Measurements from ENCODE around the gene PCBP3.
"Not testable (repeated sequence)": the region's sequence is repeated elsewhere in the genome, so short reads cannot be mapped to it uniquely, and the experiment has no call there.

PCBP3 gene

GRCh38 chr21:45612665-45613019 is 30.9 kb upstream of the PCBP3 start:
- DNase-seq (ENCODE audit: extremely low read depth in 1 of 2, low read depth in 1 of 2), result not testable (repeated sequence)

GRCh38 chr21:45613396-45613795 is 30.1 kb upstream of the PCBP3 start:
- DNase-seq (ENCODE audit: extremely low read depth in 1 of 2, low read depth in 1 of 2), result no peak

- DNase-seq (ENCODE audit: extremely low read depth in 1 of 2, low read depth in 1 of 2), result no peak
Measured at GRCh38 chr21:45613881-45614280, 29.6 kb upstream of the PCBP3 start.

GRCh38 chr21:45615145-45615711 is 28.3 kb upstream of the PCBP3 start:
- DNase-seq (ENCODE audit: extremely low read depth in 1 of 2, low read depth in 1 of 2), result peak; percentile 74 to 87

GRCh38 chr21:45617021-45617921 is 26.3 kb upstream of the PCBP3 start:
- no peak for DNase-seq (ENCODE audit: extremely low read depth in 1 of 2, low read depth in 1 of 2)

- no peak for DNase-seq (ENCODE audit: extremely low read depth in 1 of 2, low read depth in 1 of 2)
Measured at GRCh38 chr21:45618287-45618686, 25.2 kb upstream of the PCBP3 start.

- DNase-seq (ENCODE audit: extremely low read depth in 1 of 2, low read depth in 1 of 2), result no peak
Measured at GRCh38 chr21:45618846-45619485, 24.6 kb upstream of the PCBP3 start.

GRCh38 chr21:45620201-45620923 is 23.2 kb upstream of the PCBP3 start:
- no peak for DNase-seq (ENCODE audit: extremely low read depth in 1 of 2, low read depth in 1 of 2)

GRCh38 chr21:45621435-45622331 is 21.8 kb upstream of the PCBP3 start:
- DNase-seq (ENCODE audit: extremely low read depth in 1 of 2, low read depth in 1 of 2), result not testable (repeated sequence)

- no peak for DNase-seq (ENCODE audit: extremely low read depth in 1 of 2, low read depth in 1 of 2)
Measured at GRCh38 chr21:45622416-45623097, 21.0 kb upstream of the PCBP3 start.

GRCh38 chr21:45623436-45623835 is 20.1 kb upstream of the PCBP3 start:
- no peak for DNase-seq (ENCODE audit: extremely low read depth in 1 of 2, low read depth in 1 of 2)

GRCh38 chr21:45626127-45626526 is 17.4 kb upstream of the PCBP3 start:
- not testable (repeated sequence) for DNase-seq (ENCODE audit: extremely low read depth in 1 of 2, low read depth in 1 of 2)

- DNase-seq (ENCODE audit: extremely low read depth in 1 of 2, low read depth in 1 of 2), result no peak
Measured at GRCh38 chr21:45629046-45629981, 14.2 kb upstream of the PCBP3 start.

GRCh38 chr21:45630066-45630694 is 13.3 kb upstream of the PCBP3 start:
- no peak for DNase-seq (ENCODE audit: extremely low read depth in 1 of 2, low read depth in 1 of 2)

GRCh38 chr21:45630876-45631275 is 12.6 kb upstream of the PCBP3 start:
- DNase-seq (ENCODE audit: extremely low read depth in 1 of 2, low read depth in 1 of 2), result no peak

GRCh38 chr21:45631540-45631939 is 12.0 kb upstream of the PCBP3 start:
- no peak for DNase-seq (ENCODE audit: extremely low read depth in 1 of 2, low read depth in 1 of 2)

- no peak for DNase-seq (ENCODE audit: extremely low read depth in 1 of 2, low read depth in 1 of 2)
Measured at GRCh38 chr21:45632160-45632559, 11.4 kb upstream of the PCBP3 start.

GRCh38 chr21:45632637-45633251 is 10.8 kb upstream of the PCBP3 start:
- no peak for DNase-seq (ENCODE audit: extremely low read depth in 1 of 2, low read depth in 1 of 2)
